ENCODE data around the gene DRAM1. TPM values are rescaled to one million over a fixed set of nuclear protein-coding genes. Genes with fewer than 3 reads are reported as not detected.

The DRAM1 gene
- polyA plus RNA-seq, 1 experiment = 57.5 TPM

DNA sequence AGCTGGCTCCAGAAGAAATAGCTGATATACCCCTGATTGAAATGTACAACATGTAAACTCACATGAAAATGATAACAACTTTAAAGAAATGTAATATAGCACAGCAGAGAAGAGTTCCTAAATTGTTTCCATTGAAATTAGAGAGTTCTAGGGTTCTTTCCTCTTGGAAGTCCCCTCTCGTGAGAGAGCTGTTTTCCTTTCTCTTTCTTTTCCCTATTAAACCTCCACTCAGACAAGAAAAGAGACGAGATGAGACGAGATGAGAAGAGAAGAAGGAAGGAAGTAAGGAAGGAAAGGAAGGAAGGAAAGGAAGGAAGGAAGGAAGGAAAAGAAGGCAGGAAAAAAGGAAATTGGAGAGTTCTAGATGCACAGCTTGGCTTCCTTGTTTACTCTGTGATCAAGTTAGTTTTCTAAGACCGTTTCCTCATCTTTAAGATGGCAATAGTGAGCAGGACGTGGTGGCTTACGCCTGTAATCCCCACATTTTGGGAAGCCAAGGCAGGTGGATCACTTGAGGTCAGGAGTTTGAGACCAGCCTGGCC, 11.9 kb downstream of the DRAM1 start:
- DNase-seq (ENCODE audit: low read depth, low spot score) = no peak
- no peak overlapping the region for H3K27ac ChIP-seq (ENCODE audit: low read depth, low read length)
- TF ChIP-seq, protein P1, sequence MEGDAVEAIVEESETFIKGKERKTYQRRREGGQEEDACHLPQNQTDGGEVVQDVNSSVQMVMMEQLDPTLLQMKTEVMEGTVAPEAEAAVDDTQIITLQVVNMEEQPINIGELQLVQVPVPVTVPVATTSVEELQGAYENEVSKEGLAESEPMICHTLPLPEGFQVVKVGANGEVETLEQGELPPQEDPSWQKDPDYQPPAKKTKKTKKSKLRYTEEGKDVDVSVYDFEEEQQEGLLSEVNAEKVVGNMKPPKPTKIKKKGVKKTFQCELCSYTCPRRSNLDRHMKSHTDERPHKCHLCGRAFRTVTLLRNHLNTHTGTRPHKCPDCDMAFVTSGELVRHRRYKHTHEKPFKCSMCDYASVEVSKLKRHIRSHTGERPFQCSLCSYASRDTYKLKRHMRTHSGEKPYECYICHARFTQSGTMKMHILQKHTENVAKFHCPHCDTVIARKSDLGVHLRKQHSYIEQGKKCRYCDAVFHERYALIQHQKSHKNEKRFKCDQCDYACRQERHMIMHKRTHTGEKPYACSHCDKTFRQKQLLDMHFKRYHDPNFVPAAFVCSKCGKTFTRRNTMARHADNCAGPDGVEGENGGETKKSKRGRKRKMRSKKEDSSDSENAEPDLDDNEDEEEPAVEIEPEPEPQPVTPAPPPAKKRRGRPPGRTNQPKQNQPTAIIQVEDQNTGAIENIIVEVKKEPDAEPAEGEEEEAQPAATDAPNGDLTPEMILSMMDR (IDR thresholded peaks at IDR 0.05; ENCODE audit: low read depth, low read length) = no peak
- H3K9me3 ChIP-seq (ENCODE audit: control insufficient read depth, insufficient read depth, low read length) = no peaks in the 10 kb centered on the region
- POLR2A ChIA-PET = no interaction called here
- no peak overlapping the region for H3K4me3 ChIP-seq (ENCODE audit: low read depth, low read length)
- H3K27me3 ChIP-seq (ENCODE audit: control insufficient read depth, insufficient read depth, low read length) = no peaks in the 10 kb centered on the region
- CTCF ChIA-PET = interaction anchor here (1.2 kb wide), 1 partner anchor 58 kb away, joined by 3 read pairs; no protein-coding TSS in a partner anchor

DNA sequence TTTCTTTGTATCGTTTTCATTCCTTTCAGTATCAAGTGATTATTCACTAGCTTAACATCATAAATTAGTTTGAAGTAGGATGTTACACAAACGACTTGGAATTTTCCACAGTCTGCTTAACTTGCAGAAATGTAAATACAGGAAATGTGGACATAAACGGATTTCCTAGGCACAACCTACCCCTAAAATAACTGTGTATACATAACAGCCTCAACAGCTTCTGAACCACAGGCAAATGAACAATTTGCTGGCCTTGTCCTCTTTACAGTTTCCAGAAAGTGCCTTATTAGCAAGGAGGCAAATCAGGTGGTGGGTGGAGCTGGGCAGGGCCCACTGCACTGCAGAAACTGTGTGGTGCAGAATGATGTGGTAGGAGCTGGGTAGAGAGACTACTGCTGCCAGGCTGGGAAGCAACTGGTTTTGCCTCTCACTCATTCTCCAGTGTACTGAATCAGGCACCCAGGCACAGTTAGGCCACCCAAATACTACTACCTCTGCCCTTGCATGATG, 14.1 kb downstream of the DRAM1 start:
- H3K9me3 ChIP-seq (ENCODE audit: control insufficient read depth, insufficient read depth, low read length) = no peaks in the 10 kb centered on the region
- H3K27me3 ChIP-seq (ENCODE audit: control insufficient read depth, insufficient read depth, low read length) = no peaks in the 10 kb centered on the region
- H3K27ac ChIP-seq (ENCODE audit: low read depth, low read length) = peak overlapping the region; percentile 90
- TF ChIP-seq, protein P1 (IDR thresholded peaks at IDR 0.05; ENCODE audit: low read depth, low read length) = no peak
- peak overlapping the region; percentile 15 for H3K4me3 ChIP-seq (ENCODE audit: low read depth, low read length)
- peak; percentile 75 for DNase-seq (ENCODE audit: low read depth, low spot score)
- POLR2A ChIA-PET = interaction anchor here (0.6 to 1.8 kb wide), 5 partner anchors 10 to 44 kb away, joined by 3 to 25 read pairs (median 5); partner anchors contain the start of gene DRAM1
- CTCF ChIA-PET = interaction anchor here (0.6 to 2.3 kb wide), 16 partner anchors 8 to 1465 kb away, joined by 3 to 11 read pairs (median 3); partner anchors contain the start of gene GNPTAB

DNA sequence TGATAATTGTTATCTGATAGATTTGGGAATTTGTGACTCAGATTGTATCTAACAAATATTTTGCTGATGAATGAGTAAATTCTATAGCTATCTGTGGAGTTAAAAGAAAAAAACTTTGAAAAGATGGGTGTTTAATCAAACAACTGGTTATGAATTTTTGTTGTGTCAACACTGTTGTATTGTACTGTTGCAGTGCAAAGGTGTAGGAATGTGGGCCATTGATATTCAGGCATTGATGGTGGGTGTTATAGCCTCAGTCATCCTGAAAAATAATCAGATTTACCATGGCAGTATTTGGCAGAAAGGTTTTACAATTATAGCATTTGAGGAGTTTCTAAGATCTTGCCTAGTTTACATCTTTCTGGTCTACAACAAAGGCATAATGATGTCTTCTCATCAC, 15.4 kb downstream of the DRAM1 start:
- no peaks in the 10 kb centered on the region for H3K27me3 ChIP-seq (ENCODE audit: control insufficient read depth, insufficient read depth, low read length)
- CTCF ChIA-PET = interaction anchor here (1.1 to 1.6 kb wide), 3 partner anchors 47 to 119 kb away, joined by 4 to 7 read pairs (median 5); no protein-coding TSS in a partner anchor
- no peak for DNase-seq (ENCODE audit: low read depth, low spot score)
- H3K9me3 ChIP-seq (ENCODE audit: control insufficient read depth, insufficient read depth, low read length) = no peaks in the 10 kb centered on the region
- TF ChIP-seq, protein P1 (IDR thresholded peaks at IDR 0.05; ENCODE audit: low read depth, low read length) = no peak
- H3K4me3 ChIP-seq (ENCODE audit: low read depth, low read length) = no peak overlapping the region
- no peak overlapping the region for H3K27ac ChIP-seq (ENCODE audit: low read depth, low read length)
- POLR2A ChIA-PET = no interaction called here

DNA sequence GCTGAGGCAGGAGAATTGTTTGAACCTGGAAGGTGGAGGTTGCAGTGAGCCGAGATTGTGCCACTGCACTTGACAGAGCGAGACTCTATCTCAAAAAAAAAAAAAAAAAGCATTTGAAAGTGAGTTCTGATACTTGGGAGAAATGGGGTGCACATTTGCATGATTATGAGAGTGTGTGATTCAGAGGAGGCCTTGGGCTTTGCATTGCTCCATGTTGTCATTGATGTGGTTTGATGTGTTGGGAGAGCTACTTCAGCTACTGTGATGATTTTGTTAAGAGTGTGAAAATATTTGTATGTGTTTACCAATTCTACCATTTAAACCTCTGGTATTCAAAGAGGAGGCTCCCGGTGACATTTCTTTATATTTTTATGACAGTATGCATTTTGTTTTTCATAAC, 24.4 kb downstream of the DRAM1 start:
- H3K4me3 ChIP-seq (ENCODE audit: low read depth, low read length) = no peak overlapping the region
- H3K9me3 ChIP-seq (ENCODE audit: control insufficient read depth, insufficient read depth, low read length) = no peaks in the 10 kb centered on the region
- TF ChIP-seq, protein P1 (IDR thresholded peaks at IDR 0.05; ENCODE audit: low read depth, low read length) = no peak
- no peak overlapping the region for H3K27ac ChIP-seq (ENCODE audit: low read depth, low read length)
- ChIA-PET POLR2A (interaction anchor here (0.6 kb wide), 1 partner anchor 72 kb away, joined by 3 read pairs; no protein-coding TSS in a partner anchor), CTCF (interaction anchor here (0.7 to 1.5 kb wide), 2 partner anchors 62 to 462 kb away, joined by 3 to 5 read pairs; no protein-coding TSS in a partner anchor)
- H3K27me3 ChIP-seq (ENCODE audit: control insufficient read depth, insufficient read depth, low read length) = no peaks in the 10 kb centered on the region
- DNase-seq (ENCODE audit: low read depth, low spot score) = no peak

DNA sequence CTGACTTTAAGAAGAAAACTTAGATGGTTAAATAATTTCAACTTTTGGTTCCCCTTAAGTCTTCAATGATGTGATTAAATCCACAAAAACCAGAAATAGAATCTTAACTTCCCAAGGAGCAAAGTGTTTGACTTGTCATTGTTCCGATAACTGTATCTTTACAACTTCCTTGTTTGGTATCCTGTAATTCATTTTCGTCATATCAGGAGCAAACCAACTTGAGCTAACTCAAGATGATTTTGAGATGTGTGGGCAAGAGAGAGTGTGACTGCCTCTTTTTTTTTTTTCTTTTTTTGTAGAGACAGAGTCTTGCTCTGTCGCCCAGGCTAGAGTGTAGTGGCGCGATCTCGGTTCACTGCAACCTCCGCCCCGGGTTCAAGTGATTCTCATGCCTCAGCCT, 25.3 kb downstream of the DRAM1 start:
- H3K9me3 ChIP-seq (ENCODE audit: control insufficient read depth, insufficient read depth, low read length) = no peaks in the 10 kb centered on the region
- TF ChIP-seq, protein P1 (IDR thresholded peaks at IDR 0.05; ENCODE audit: low read depth, low read length) = no peak
- DNase-seq (ENCODE audit: low read depth, low spot score) = no peak
- CTCF ChIA-PET = interaction anchor here (0.6 to 1.5 kb wide), 2 partner anchors 63 to 72 kb away, joined by 3 to 5 read pairs; no protein-coding TSS in a partner anchor
- H3K4me3 ChIP-seq (ENCODE audit: low read depth, low read length) = no peak overlapping the region
- POLR2A ChIA-PET = no interaction called here
- H3K27ac ChIP-seq (ENCODE audit: low read depth, low read length) = no peak overlapping the region
- H3K27me3 ChIP-seq (ENCODE audit: control insufficient read depth, insufficient read depth, low read length) = no peaks in the 10 kb centered on the region

All from AG04450 (cell line).